Epithelial cell of proximal tubule (primary cell): ENCODE data around the gene ROCK2. TPM values are rescaled to one million over a fixed set of nuclear protein-coding genes. Genes with fewer than 3 reads are reported as not detected.

Experiments used
- DNase-seq: peaks from one replicate; pipeline ENCODE4 v3.0.0-alpha.2; 2011; ENCODE audit warnings: low read depth
- H3K4me3 ChIP-seq: 2 replicates; pipeline ENCODE4 v1.5.1; 2011; ENCODE audit warnings: low read depth, mild to moderate bottlenecking, low read length
- total RNA-seq: library from RNA; depleted of rRNA; stranded (reverse); fragments of >200 nt; gene quantifications from 2 replicates; pipeline ENCODE4 v1.2.3, GENCODE V29; 2015
- TF ChIP-seq, protein P1 (sequence below): conservative IDR thresholded peaks from 2 replicates; pipeline ENCODE4 v1.5.1; 2012; ENCODE audit warnings: low read depth, mild to moderate bottlenecking, low read length

ROCK2 gene
- total RNA-seq, 1 donor from 2014 or later, result 22.2 TPM

DNA sequence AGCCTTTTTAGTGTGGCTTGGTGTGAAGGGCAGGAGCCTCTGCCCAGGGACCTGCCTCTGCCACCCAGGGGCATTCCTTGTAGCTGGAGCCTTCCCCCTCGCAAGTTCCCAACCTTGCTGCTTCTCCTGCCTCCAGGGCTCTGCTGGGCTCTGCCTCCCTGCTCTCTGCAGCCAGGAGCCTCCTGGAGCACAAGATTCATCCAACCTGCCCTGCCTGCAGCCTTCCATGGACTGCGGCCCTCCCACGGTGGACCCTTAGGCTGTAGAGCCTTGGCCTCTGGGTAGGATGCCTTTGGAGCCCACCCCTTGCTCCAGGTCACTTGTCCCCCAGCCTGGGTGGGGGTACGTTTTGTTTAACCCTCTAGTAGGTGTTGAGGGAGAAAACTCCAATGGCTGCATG, 186.7 kb downstream of the ROCK2 start:
- H3K4me3 ChIP-seq, result no peak overlapping the region
- no peak for DNase-seq
- TF ChIP-seq, protein P1, sequence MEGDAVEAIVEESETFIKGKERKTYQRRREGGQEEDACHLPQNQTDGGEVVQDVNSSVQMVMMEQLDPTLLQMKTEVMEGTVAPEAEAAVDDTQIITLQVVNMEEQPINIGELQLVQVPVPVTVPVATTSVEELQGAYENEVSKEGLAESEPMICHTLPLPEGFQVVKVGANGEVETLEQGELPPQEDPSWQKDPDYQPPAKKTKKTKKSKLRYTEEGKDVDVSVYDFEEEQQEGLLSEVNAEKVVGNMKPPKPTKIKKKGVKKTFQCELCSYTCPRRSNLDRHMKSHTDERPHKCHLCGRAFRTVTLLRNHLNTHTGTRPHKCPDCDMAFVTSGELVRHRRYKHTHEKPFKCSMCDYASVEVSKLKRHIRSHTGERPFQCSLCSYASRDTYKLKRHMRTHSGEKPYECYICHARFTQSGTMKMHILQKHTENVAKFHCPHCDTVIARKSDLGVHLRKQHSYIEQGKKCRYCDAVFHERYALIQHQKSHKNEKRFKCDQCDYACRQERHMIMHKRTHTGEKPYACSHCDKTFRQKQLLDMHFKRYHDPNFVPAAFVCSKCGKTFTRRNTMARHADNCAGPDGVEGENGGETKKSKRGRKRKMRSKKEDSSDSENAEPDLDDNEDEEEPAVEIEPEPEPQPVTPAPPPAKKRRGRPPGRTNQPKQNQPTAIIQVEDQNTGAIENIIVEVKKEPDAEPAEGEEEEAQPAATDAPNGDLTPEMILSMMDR, result no peak

DNA sequence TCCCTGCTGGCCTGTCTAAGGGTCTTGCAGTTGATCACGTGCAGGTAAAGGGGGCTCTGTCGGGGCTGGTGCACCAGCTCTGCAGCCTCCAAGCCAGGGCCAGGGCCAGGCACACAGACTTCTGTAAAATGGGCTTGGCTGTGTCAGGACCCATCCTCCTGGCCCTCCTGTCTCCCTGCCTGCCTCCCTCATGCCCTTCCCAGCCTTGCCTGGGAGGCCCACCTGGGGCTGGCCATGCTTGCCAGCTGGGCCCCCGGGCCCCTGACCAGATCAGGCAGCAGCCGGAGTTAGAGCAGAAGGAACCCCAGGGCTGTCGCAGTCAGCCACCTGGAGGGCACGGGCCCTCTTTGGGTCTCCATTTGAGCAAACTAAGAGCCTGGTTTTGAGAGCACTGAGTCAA, 187.1 kb downstream of the ROCK2 start:
- no peak for DNase-seq
- TF ChIP-seq, protein P1, result no peak
- no peak overlapping the region for H3K4me3 ChIP-seq

DNA sequence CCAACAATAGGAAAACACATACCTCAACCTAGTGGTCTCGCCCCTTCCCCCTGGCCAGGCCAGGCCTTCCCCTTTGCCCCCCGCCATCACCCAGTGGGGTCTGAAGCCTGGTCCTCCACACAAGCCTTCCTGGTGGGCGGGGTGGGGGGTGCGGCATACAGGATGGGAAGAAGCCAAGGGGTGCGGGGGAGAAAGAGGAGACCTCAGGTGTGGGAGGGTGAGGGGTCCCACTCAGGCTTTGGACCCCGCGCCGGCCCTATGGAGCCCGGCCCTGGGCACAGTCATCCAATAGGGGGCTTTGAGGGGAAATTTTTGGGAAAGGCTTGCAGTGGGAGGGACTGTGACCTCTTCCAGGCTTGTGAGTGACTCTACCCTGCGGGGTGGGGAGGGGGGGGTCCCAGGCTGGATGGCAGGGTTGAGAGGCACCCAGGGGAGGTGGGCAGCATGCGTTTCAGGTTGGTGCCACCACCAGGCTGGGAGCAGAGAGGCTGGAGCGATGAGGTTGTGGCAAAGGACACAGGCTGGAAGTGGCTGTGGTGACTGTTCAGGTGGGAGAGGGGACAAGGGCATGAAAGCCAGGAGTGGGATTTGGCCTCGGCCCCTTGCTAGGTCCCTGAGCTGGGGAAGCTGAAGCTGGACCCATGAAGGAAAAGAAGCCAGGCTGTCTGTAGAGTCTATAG, 187.9 kb downstream of the ROCK2 start:
- no peak for DNase-seq
- TF ChIP-seq, protein P1, result no peak
- H3K4me3 ChIP-seq, result no peak overlapping the region

DNA sequence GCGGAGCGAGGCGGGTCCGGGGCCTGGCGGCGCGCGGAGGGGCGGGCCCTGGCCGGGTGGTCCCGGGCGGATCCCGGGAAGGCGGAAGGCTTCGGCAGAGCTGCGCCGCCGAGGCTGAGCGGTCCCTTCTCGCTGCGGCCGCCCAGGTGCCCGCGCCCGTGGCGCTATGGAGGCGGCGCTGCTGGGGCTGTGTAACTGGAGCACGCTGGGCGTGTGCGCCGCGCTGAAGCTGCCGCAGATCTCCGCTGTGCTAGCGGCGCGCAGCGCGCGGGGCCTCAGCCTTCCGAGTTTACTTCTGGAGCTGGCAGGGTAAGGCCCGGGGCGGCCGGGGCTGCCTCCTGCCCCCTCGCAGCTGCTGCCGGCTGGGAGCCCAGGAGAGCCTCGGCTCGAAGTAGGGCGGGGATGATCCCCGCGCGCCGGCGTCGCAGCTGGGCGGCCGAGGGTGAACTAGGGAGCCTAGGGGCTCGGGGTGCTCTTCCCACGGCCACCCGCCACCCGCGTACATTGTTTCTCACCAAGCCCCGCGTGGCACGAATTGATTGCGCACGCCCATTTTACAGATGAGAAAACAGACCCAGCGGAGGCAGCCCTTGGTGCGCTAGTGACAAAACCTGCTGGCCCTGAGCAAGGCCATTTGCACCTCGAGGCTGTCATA, 188.9 kb downstream of the ROCK2 start, which contains the start of gene SLC66A3:
SLC66A3 (plus strand) TSS at position 87 of the 655 bp plus-strand sequence; CDS start at position 167, 80 bp downstream.
- TF ChIP-seq, protein P1, result no peak
- peak within 1 kb of the TSS; percentile 79 for H3K4me3 ChIP-seq
- DNase-seq, result no peak

DNA sequence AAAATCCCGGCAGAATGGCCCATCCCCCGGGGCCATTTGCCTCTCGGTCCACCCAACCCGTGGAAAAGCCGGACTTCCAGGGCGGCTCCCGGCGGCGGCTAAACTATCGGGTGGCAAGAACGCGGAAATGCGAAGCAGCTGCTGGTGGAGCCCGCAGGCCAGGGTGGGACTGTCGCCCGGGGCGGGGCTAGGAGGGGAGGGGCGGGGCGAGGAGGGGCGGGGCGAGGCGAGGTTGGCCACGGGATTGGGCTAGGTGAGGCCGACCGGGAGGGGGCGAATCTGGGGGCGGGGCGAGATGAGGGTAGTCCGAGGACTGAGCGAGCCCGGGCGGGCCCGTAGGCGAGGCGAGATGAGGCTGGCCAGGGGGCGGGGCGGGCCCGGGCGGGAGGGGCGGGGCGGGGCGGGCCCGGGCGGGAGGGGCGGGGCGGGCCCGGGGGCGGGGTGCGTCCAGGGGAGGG, 189.5 kb downstream of the ROCK2 start:
- H3K4me3 ChIP-seq, result peak overlapping the region; percentile 79
- TF ChIP-seq, protein P1, result no peak
- DNase-seq, result no peak

DNA sequence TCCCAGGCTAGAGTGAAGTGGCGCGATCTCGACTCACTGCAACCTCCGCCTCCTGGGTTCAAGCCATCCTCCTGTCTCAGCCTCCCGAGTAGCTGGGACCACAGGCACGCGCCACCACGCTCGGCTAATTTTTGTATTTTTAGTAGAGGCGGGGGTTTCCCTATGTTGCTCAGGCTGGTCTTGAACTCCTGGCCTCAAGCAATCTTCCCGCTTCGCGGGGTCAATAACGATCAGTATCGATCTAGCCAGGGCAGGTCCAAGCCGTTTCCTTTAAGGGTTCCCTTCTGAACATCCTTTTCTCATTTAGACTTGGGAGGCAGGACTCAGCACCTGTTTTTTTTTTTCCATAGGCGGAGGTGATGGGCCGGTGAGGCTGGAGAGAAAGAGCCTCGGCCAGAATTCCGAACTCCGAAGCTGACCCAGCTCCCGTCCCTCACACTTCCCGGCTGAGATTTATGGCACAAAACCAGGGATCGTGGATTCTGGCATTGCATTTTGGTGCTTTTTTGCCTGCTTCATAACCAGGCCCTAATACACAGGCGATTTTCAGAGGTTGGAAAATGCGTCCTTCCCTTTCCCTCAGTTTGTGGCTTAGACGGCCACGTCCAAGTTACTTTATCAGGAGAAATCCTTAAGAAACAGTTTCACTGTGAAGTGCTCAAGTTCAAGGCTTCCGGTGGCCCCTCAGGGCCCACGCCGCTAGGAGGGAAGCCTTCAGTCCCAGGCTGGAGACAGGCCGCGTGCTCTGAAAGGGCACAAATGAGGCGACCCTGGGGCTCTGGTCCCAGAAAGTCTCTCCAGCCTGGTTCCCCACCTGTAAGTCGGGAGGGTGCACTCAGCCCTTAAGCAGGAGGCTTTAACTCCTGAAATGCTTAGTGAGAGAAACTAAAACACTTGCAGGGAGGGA, 190.2 kb downstream of the ROCK2 start:
- TF ChIP-seq, protein P1, result no peak
- DNase-seq, result no peak
- peak overlapping the region; percentile 67 for H3K4me3 ChIP-seq
